CD4-positive, alpha-beta T cell treated with Interleukin-17A for 4 hours (primary cell): ENCODE measurements around the gene RTP2.

Experiments used
- DNase-seq: peaks from one replicate; pipeline ENCODE4 v3.0.0-alpha.2; 2020; ENCODE audit warnings: mixed read lengths

RTP2 gene

DNA sequence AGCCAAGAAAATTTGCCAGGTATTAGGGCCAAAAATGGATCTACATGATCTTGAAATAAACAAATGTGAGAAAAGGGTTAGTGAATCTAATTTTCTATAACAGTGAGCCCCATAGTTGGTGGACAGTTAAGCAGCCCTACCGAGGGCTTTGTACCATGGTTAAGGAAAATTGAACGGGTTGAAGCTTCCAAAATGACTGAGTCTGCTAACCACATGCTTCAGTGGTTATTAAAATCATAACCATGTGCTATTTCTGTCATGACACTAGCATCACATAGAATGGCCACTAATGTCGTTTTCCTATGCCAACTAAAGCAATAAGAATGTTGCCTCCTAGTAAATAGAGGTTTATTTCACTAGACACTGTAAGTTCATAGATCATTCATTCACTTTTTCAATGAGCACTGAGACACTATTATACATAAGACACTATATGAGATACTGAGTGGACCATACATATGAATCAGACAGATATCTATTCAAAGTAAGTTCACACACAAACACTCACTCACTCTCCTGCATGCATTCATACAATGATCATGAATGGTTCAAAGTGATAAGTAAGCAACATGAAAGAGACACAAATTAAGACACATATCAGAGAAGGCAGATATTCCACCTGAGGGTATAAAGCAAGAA, 36.5 kb downstream of the RTP2 start:
- no peak for DNase-seq

DNA sequence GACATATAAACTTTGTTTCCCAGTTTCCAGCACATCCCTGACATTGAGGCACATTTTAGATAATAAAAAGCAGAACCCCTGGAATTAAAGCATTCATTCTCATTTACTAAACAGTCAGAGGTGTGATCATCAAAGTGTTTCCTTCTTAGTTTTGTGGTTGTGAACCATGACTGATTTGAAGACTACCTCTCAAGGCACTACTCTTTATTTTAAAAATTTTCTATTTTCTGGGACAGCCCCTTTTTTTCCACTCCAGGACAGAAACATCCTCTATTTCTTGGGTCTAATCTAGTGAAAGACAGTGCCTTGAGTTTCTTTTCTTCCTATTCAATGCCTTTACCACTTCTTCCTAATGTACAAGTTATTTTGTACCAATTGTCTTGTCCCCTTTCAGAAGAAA, 37.3 kb downstream of the RTP2 start:
- no peak for DNase-seq

DNA sequence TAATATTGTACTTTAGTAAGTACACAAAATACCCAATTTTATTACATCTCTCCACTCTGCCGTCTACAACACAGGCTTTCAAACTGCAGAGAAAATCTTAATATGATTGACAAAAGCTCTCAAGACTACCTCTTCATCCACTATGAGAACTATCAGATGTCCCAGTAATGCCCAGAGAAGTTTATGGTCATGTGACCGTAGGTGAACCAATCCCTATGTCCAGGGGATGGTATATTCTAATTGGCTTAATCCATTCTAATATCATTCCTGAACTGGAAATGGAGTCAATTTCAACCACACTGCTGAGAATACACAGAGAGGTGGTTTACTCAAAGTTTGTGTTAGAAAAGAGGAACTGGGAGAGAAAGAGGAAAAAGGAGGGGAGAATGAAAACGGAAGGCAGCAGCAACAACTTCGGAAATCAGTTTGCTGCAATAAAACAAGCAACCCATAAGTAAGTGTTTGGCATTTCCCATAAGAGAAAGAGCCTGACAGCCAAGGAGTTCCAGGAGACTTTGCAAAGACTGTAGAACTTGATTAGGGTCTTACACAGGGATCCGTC, 39.4 kb downstream of the RTP2 start:
- DNase-seq: no peak

DNA sequence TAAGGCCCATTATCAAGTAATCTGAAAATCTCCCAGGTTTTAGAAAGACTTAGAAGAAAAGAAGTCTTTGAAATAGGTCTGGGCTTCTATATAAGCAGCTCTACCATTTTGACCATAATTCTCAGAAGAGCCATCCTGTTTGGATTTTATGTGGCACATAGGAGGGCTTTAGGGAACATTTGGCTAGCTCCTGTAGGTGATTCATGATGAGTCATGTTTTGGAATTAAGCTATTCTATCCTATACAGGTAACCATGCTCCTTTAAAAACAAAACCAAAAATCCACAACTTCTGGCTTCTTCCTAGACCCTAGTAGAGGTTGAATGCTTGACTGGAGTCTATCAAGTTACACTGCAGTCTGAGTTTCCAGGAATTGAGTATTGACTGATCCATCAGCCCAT, 41.1 kb downstream of the RTP2 start:
- DNase-seq: no peak

DNA sequence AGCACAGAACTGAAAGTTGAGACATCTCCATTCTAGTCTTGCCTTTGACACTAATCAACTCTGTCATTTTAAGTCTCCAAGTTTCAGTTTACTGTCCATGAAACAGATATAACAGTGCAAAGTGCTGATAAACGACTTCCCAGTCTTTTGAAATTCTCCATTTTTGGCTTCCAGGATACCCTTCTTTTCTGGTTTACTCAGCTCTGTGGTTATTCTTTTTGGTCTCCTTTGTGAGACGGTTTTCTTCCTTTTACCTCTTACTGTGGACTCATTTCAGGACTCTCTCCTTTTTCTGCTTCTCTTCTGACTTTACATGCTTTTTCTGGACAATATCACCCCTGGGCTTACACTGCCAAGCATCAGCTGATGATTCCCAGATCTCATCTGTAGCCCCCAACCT, 51.1 kb downstream of the RTP2 start:
- no peak for DNase-seq
